ENCODE results near the gene TRPM3. TPM values are rescaled to one million over a fixed set of nuclear protein-coding genes. Genes with fewer than 3 reads are reported as not detected.

Gene TRPM3
- polyA plus RNA-seq, 3 donors: not detected

DNA sequence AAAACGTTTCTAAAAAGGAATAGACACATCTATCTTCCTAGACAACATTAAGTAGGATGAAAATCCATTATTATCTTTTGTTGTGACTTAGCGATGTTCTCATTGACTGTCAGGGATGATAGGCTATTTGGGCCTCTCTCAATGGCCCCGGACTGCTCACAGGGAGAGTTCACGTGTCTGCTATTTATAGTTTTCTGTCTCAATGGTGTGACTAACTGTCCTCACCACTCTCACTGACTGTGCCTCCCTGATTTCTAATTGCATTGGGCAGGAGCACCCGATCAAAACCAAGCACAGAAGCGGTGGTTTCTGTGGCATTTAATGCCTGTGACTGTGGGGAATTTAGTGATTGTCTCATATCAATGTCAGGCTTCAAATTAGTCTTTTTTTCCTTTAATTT lies 420.3 kb downstream of the TRPM3 start:
- H2AFZ ChIP-seq (ENCODE audit: insufficient read depth, low read depth, low read length, poor library complexity, severe bottlenecking): no peak overlapping the region
- DNase-seq: no peak
- Mint-ChIP-seq H3K9me3 (peaks cover 0 to 4% (median 2%) of the 10 kb centered on the region in 7 donors), H3K4me3 (no peak overlapping the region), H3K27ac (no peak overlapping the region), H3K36me3 (no peaks in the 10 kb centered on the region), H3K27me3 (ENCODE audit: low read depth in 3 of 3) (peaks cover 0 to 2% (median 0%) of the 10 kb centered on the region in 3 donors), H3K4me1 (no peaks in the 10 kb centered on the region)
- H3K9ac ChIP-seq (ENCODE audit: insufficient read depth, low read length, poor library complexity, severe bottlenecking): no peak overlapping the region
- H4K20me1 ChIP-seq (ENCODE audit: insufficient read depth, low read length): no peaks in the 10 kb centered on the region
- H3K79me2 ChIP-seq (ENCODE audit: insufficient read depth, low read length): no peaks in the 10 kb centered on the region
- no peaks in the 10 kb centered on the region for H3K4me1 ChIP-seq (ENCODE audit: control insufficient read depth in 1 of 2, insufficient read depth in 2 of 2, low read length in 2 of 2)
- TF ChIP-seq CTCF (IDR thresholded peaks at IDR 0.05): no peak
- no peaks in the 10 kb centered on the region for H3K36me3 ChIP-seq (replicated peaks in 1 of 2; ENCODE audit: control insufficient read depth in 1 of 2, insufficient read depth in 2 of 2, low read length in 2 of 2)
- intact Hi-C loops (cut with micrococcal nuclease): no loop called here
- no peak overlapping the region for H3K4me2 ChIP-seq (replicated peaks; ENCODE audit: extremely low read depth, low read length, poor library complexity, severe bottlenecking)
- no peak overlapping the region for H3K27ac ChIP-seq (ENCODE audit: low read depth in 1 of 2, low read length in 2 of 2)
- no peaks in the 10 kb centered on the region for H3K27me3 ChIP-seq (ENCODE audit: control insufficient read depth in 2 of 2, insufficient read depth in 2 of 2, low read length in 2 of 2)
- 93% methylated on average over 2 of the region's 6 CpGs for WGBS (ENCODE audit: insufficient coverage)
- no peaks in the 10 kb centered on the region for H3K9me3 ChIP-seq (replicated peaks in 1 of 2; ENCODE audit: control insufficient read depth in 1 of 2, insufficient read depth in 1 of 2, low read length in 2 of 2)
- H3K4me3 ChIP-seq (replicated peaks in 1 of 3; ENCODE audit: low read depth in 2 of 3, low read length in 3 of 3): no peak overlapping the region

DNA sequence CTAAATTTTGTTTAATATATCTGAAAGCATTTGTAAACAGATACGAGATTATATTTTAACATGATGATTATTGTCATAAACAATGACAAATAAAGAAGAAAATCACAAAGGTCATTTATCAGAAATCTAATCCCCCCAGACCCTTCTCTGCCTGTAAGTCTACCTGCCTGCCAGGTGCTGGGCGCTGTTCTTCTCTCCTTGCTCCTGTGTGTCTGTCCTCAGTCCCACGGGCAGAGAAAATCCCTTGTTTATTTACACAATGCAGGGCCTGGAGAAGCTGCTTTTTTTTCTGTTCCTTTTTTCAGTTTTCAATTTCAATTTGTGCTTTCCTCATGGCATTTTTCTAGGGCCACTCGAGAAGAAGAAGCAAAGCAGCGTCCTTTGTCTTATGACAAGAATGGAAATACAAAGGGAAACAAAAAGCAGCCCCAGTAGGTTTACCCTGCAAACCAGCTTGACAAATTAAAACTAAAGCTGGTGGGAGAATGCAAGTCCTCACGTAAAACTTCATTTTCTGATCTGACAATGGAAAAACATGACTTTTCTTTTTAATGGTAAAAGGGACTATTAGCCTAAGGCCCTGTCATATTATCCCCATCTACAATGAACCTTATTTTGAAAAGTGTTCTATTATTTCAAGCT lies 424.6 kb downstream of the TRPM3 start:
- Histone ChIP-seq H4K20me1 (ENCODE audit: insufficient read depth, low read length) (no peaks in the 10 kb centered on the region), H3K27ac (ENCODE audit: low read depth in 1 of 2, low read length in 2 of 2) (no peak overlapping the region), H3K4me3 (replicated peaks in 1 of 3; ENCODE audit: low read depth in 2 of 3, low read length in 3 of 3) (no peak overlapping the region), H3K27me3 (ENCODE audit: control insufficient read depth in 2 of 2, insufficient read depth in 2 of 2, low read length in 2 of 2) (no peaks in the 10 kb centered on the region), H3K4me2 (replicated peaks; ENCODE audit: extremely low read depth, low read length, poor library complexity, severe bottlenecking) (no peak overlapping the region), H3K4me1 (ENCODE audit: control insufficient read depth in 1 of 2, insufficient read depth in 2 of 2, low read length in 2 of 2) (no peaks in the 10 kb centered on the region), H3K9me3 (replicated peaks in 1 of 2; ENCODE audit: control insufficient read depth in 1 of 2, insufficient read depth in 1 of 2, low read length in 2 of 2) (no peaks in the 10 kb centered on the region), H3K79me2 (ENCODE audit: insufficient read depth, low read length) (no peaks in the 10 kb centered on the region), H3K9ac (ENCODE audit: insufficient read depth, low read length, poor library complexity, severe bottlenecking) (no peak overlapping the region), H3K36me3 (replicated peaks in 1 of 2; ENCODE audit: control insufficient read depth in 1 of 2, insufficient read depth in 2 of 2, low read length in 2 of 2) (no peaks in the 10 kb centered on the region), H2AFZ (ENCODE audit: insufficient read depth, low read depth, low read length, poor library complexity, severe bottlenecking) (no peak overlapping the region)
- WGBS (ENCODE audit: insufficient coverage): 70% methylated on average over 4 of the region's 6 CpGs
- Mint-ChIP-seq H3K9me3 (peaks cover 0 to 9% (median 2%) of the 10 kb centered on the region in 7 donors), H3K4me3 (no peak overlapping the region), H3K27ac (no peak overlapping the region), H3K27me3 (ENCODE audit: low read depth in 3 of 3) (peaks cover 0 to 2% (median 0%) of the 10 kb centered on the region in 3 donors), H3K36me3 (no peaks in the 10 kb centered on the region), H3K4me1 (no peaks in the 10 kb centered on the region)
- intact Hi-C loops (cut with micrococcal nuclease): no loop called here
- DNase-seq: no peak
- TF ChIP-seq CTCF (IDR thresholded peaks at IDR 0.05): no peak

All from CD14-positive monocyte (primary cell).